Vagina (tissue), 2 donors: ENCODE data around the gene TMEM214.

Experiments
- POLR2A ChIP-seq, 2 donors: fragments of 450-650 bp; IDR thresholded peaks; one replicate each; pipeline ENCODE4 v1.6.1; 2017; ENCODE audit warnings: antibody characterized with exemption in 2 of 2, mild to moderate bottlenecking in 2 of 2, moderate library complexity in 2 of 2
- TF ChIP-seq, protein P1 (sequence below), 3 experiments: fragments of 450-650 bp in 2 of 3; fragments of 200-600 bp in 1 of 3; sonication (generic) in 1 of 3; IDR thresholded peaks; one replicate each; pipeline ENCODE4 v1.5.1; 2017 to 2019; ENCODE audit warnings: antibody characterized with exemption in 3 of 3, mild to moderate bottlenecking in 2 of 3, moderate library complexity in 2 of 3

DNA sequence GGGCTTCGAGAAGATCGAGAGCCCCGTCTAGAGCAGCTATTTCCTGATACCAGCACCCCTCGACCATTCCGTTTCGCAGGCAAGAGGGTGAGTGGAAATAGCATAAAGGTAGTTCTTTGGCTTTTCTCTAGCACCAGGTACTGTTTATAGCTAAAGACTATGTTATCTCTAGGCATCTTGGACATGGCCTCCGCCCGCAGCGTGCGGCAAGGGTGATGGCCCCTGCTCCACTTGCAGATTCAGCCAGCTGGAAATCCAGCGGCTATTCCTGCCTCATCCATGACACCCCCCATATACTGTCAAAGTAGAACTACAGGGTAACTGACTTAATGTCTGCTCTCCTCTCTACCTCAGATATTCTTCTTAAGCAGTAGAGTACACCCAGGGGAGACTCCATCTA, 22.0 kb downstream of the TMEM214 start:
- TF ChIP-seq, protein P1, sequence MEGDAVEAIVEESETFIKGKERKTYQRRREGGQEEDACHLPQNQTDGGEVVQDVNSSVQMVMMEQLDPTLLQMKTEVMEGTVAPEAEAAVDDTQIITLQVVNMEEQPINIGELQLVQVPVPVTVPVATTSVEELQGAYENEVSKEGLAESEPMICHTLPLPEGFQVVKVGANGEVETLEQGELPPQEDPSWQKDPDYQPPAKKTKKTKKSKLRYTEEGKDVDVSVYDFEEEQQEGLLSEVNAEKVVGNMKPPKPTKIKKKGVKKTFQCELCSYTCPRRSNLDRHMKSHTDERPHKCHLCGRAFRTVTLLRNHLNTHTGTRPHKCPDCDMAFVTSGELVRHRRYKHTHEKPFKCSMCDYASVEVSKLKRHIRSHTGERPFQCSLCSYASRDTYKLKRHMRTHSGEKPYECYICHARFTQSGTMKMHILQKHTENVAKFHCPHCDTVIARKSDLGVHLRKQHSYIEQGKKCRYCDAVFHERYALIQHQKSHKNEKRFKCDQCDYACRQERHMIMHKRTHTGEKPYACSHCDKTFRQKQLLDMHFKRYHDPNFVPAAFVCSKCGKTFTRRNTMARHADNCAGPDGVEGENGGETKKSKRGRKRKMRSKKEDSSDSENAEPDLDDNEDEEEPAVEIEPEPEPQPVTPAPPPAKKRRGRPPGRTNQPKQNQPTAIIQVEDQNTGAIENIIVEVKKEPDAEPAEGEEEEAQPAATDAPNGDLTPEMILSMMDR (IDR thresholded peaks at IDR 0.05), result no peak
- TF ChIP-seq POLR2A (IDR thresholded peaks at IDR 0.05), result no peak
